Activated effector memory CD4-positive, alpha-beta T cell treated with anti-CD3 and anti-CD28 coated beads, Interleukin-2, amount 50 U/mL, for 16 hours (primary cell): ENCODE results near the gene KIF27.
A peak's percentile ranks its signal among the peaks of the same experiment; 100 is the strongest.
"Not testable (repeated sequence)": the region's sequence is repeated elsewhere in the genome, so short reads cannot be mapped to it uniquely, and the experiment has no call there.

Experiments
- DNase-seq: peaks from one replicate; pipeline ENCODE4 v3.0.0-alpha.2; 2020

Gene KIF27

GRCh38 chr9:83930881-83931280, 9.6 kb upstream of the KIF27 start:
- DNase-seq, result no peak

- DNase-seq, result no peak
These were observed 6.4 kb upstream of the KIF27 start for GRCh38 chr9:83927591-83927990.

- DNase-seq, result no peak
These were observed 734 bp downstream of the KIF27 start for GRCh38 chr9:83920469-83920926.

GRCh38 chr9:83919111-83919510, 2.1 kb downstream of the KIF27 start:
- DNase-seq, result no peak

GRCh38 chr9:83912194-83912593, 9.0 kb downstream of the KIF27 start:
- not testable (repeated sequence) for DNase-seq

- DNase-seq, result no peak
These were observed 15.1 kb downstream of the KIF27 start for GRCh38 chr9:83906144-83906543.

- DNase-seq, result not testable (repeated sequence)
These were observed 20.6 kb downstream of the KIF27 start for GRCh38 chr9:83900615-83901014.

- not testable (repeated sequence) for DNase-seq
These were observed 26.9 kb downstream of the KIF27 start for GRCh38 chr9:83894301-83894700.

- DNase-seq, result not testable (repeated sequence)
These were observed 34.7 kb downstream of the KIF27 start for GRCh38 chr9:83886498-83886897.

GRCh38 chr9:83885559-83886240, 35.5 kb downstream of the KIF27 start:
- not testable (repeated sequence) for DNase-seq

- not testable (repeated sequence) for DNase-seq
These were observed 39.4 kb downstream of the KIF27 start for GRCh38 chr9:83881687-83882408.

GRCh38 chr9:83875559-83875958, 45.7 kb downstream of the KIF27 start:
- not testable (repeated sequence) for DNase-seq

GRCh38 chr9:83849895-83850294, 71.3 kb downstream of the KIF27 start:
- DNase-seq, result not testable (repeated sequence)

GRCh38 chr9:83837070-83837643, 84.1 kb downstream of the KIF27 start:
- DNase-seq, result not testable (repeated sequence)

GRCh38 chr9:83830426-83831071, 90.7 kb downstream of the KIF27 start:
- not testable (repeated sequence) for DNase-seq

GRCh38 chr9:83824986-83825623, 96.1 kb downstream of the KIF27 start:
- not testable (repeated sequence) for DNase-seq

GRCh38 chr9:83817356-83818278, 103.6 kb downstream of the KIF27 start, which contains the start of gene GKAP1:
Gene GKAP1 (minus strand): TSS chr9:83817769. CDS start chr9:83806517, 11,252 bp downstream.
- peak; percentile 93 for DNase-seq

GRCh38 chr9:83817011-83817355, 104.2 kb downstream of the KIF27 start:
- DNase-seq, result not testable (repeated sequence)

- DNase-seq, result not testable (repeated sequence)
These were observed 106.1 kb downstream of the KIF27 start for GRCh38 chr9:83815120-83815519.

- DNase-seq, result not testable (repeated sequence)
These were observed 112.0 kb downstream of the KIF27 start for GRCh38 chr9:83809213-83809612.

- not testable (repeated sequence) for DNase-seq
These were observed 116.8 kb downstream of the KIF27 start for GRCh38 chr9:83804454-83804853.

GRCh38 chr9:83803941-83804340, 117.3 kb downstream of the KIF27 start:
- DNase-seq, result not testable (repeated sequence)
